Ovary (tissue), 3 donors: ENCODE data around the gene SFT2D1.

Experiments used
- POLR2A ChIP-seq: fragments of 450-650 bp; IDR thresholded peaks from one replicate; pipeline ENCODE4 v1.6.1; 2017; ENCODE audit warnings: antibody characterized with exemption, mild to moderate bottlenecking, moderate library complexity
- TF ChIP-seq, protein P1 (sequence below), 3 donors: fragments of 450-650 bp in 2 of 3; fragments of 200-600 bp in 1 of 3; IDR thresholded peaks; one replicate each; pipeline versions ENCODE4 v1.5.1 to v1.8.0; 2016 to 2022; ENCODE audit warnings: antibody characterized with exemption in 3 of 3, mild to moderate bottlenecking in 1 of 3
- donor health status: DM: no; HTN: no; CAD: no.

DNA sequence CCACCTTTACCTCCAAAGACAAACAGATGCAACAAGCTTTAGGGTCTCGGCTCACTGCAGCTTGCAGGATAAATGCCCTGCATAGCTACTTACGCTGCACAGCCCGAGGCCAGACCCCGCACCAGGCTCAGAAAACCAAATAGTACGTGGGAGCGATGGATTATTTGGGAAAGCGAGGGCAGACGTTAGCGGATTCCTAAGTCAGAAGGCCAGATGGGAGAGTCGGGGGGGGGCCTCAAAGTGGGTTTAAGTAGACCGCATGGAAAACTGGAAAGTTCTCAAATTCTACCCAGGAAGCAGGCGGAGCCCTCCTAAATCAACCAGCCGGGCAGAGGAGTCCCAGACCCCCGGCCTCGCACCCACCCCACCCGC, 382 bp downstream of the SFT2D1 start:
- TF ChIP-seq, protein P1, sequence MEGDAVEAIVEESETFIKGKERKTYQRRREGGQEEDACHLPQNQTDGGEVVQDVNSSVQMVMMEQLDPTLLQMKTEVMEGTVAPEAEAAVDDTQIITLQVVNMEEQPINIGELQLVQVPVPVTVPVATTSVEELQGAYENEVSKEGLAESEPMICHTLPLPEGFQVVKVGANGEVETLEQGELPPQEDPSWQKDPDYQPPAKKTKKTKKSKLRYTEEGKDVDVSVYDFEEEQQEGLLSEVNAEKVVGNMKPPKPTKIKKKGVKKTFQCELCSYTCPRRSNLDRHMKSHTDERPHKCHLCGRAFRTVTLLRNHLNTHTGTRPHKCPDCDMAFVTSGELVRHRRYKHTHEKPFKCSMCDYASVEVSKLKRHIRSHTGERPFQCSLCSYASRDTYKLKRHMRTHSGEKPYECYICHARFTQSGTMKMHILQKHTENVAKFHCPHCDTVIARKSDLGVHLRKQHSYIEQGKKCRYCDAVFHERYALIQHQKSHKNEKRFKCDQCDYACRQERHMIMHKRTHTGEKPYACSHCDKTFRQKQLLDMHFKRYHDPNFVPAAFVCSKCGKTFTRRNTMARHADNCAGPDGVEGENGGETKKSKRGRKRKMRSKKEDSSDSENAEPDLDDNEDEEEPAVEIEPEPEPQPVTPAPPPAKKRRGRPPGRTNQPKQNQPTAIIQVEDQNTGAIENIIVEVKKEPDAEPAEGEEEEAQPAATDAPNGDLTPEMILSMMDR (IDR thresholded peaks at IDR 0.05), result no peak
- no peak for TF ChIP-seq POLR2A
